Measurements from ENCODE around the gene C15orf62.

The C15orf62 gene

GRCh38 chr15:40815042-40815698, 45.4 kb downstream of the C15orf62 start:
- TF ChIP-seq, protein P1, sequence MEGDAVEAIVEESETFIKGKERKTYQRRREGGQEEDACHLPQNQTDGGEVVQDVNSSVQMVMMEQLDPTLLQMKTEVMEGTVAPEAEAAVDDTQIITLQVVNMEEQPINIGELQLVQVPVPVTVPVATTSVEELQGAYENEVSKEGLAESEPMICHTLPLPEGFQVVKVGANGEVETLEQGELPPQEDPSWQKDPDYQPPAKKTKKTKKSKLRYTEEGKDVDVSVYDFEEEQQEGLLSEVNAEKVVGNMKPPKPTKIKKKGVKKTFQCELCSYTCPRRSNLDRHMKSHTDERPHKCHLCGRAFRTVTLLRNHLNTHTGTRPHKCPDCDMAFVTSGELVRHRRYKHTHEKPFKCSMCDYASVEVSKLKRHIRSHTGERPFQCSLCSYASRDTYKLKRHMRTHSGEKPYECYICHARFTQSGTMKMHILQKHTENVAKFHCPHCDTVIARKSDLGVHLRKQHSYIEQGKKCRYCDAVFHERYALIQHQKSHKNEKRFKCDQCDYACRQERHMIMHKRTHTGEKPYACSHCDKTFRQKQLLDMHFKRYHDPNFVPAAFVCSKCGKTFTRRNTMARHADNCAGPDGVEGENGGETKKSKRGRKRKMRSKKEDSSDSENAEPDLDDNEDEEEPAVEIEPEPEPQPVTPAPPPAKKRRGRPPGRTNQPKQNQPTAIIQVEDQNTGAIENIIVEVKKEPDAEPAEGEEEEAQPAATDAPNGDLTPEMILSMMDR (conservative IDR thresholded peaks at IDR 0.05; ENCODE audit: low read length) = no peak
- no peak for DNase-seq (ENCODE audit: low read depth)

DNA sequence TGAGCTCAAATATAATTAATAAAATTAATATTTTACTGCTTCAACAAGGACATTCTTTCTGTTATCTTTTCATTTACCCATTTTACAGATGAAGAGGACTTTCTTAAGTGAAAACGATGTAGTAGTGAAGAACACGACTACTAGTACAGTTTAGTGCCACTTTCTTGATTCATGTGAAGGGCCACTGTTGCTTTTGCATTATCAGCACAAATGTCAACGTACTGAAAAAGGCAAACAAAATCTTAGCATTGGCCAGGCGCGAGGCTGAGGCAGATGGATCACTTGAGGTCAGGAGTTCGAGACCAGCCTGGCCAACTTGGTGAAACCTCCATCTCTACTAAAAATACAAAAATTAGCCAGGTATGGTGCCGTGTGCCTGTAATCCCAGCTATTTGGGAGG, 49.3 kb downstream of the C15orf62 start:
- TF ChIP-seq, protein P1 (conservative IDR thresholded peaks at IDR 0.05; ENCODE audit: low read length) = no peak
- no peak for DNase-seq (ENCODE audit: low read depth)
- no peak overlapping the region for H3K4me3 ChIP-seq (ENCODE audit: low read length)

More at GRCh38 chr15:40815042-40815698, 45.4 kb downstream of the C15orf62 start:
- no peak overlapping the region for H3K4me3 ChIP-seq (ENCODE audit: low read length)

GRCh38 chr15:40821195-40821594, 51.4 kb downstream of the C15orf62 start:
- H3K4me3 ChIP-seq (ENCODE audit: low read length) = no peak overlapping the region
- TF ChIP-seq, protein P1 (conservative IDR thresholded peaks at IDR 0.05; ENCODE audit: low read length) = no peak
- no peak for DNase-seq (ENCODE audit: low read depth)

All from AG10803 (cell line).